ENCODE measurements around the gene ANP32E.

ANP32E gene

DNA sequence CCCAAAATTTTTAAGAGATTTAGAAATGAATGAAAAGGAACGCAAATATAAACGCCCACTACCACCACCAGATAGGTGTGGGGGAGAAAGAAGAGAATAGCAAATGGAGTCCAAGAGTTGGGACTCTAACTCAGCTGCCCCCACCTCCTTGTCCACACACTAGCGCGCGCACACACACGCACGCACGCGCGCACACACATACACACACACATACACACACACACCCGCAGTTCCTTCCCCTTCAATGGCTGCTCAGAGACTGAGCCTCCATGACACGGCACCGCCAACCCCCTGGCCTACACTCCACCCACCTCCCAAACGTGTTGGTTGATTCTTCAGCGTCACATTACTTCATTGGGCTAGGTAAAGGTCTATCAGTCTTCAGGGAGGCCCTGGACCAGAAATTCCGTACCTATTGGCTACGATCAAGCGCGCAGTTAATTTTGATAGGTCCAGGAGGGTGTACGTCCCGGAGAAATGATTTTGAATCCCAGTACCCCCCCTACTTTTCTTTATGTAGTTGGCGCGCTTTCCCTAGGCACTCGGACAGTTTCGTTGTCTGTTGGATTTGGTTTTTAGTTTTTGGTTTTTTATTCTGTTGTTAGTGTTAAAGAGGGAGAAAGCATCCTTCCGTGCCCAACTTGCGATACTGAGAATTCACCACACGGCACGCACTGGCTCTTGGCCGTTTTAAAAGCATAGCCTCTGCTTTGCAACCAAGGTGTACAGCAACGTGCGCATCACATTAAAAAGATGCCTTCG lies at the start of gene ANP32E:
ANP32E (minus strand) TSS at position 261 of the 762 bp plus-strand sequence. CDS start 326 bp downstream, outside the sequence.
- Mint-ChIP-seq H3K27me3 (peaks cover 1% of the 10 kb centered on the region), H3K27ac (no peak within 1 kb of the TSS), H3K9me3 (no peaks in the 10 kb centered on the region), H3K4me1 (ENCODE audit: low read depth) (peaks cover 17% of the 10 kb centered on the region), H3K4me3 (no peak within 1 kb of the TSS), H3K36me3 (ENCODE audit: low read depth) (peaks cover 11% of the 10 kb centered on the region)
- intact Hi-C loops (cut with micrococcal nuclease): loop anchor here (2.0 to 10.0 kb wide), 2 partner anchors 33 to 71 kb away; partner anchors contain the start of gene APH1A

DNA sequence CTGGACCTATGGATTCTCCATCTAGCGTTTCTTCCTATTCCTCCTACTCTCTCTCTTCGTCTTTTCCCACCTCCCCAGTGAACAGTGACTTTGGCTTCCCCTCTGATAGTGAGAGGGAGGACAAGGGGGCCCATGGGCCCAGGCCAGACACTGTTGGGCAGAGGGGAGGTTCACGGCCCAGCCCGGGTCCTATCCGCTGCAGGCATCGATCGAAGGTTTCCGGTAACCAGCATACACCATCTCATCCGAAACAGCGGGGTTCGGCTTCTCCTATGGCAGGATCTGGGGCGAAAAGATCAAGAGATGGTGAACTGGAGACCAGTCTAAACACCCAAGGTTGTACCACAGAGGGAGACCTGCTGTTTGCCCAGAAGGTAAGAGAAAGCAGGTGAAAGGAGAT lies 47.3 kb upstream of the ANP32E start:
- no peak overlapping the region for H3K27ac Mint-ChIP-seq
- H3K4me1 Mint-ChIP-seq (ENCODE audit: low read depth): peaks cover 38% of the 10 kb centered on the region
- H3K36me3 Mint-ChIP-seq (ENCODE audit: low read depth): peaks cover 17% of the 10 kb centered on the region
- H3K27me3 Mint-ChIP-seq: peaks cover 63% of the 10 kb centered on the region
- no peak overlapping the region for H3K4me3 Mint-ChIP-seq
- H3K9me3 Mint-ChIP-seq: no peaks in the 10 kb centered on the region
- intact Hi-C loops (cut with micrococcal nuclease): loop anchor here (5.0 kb wide), 1 partner anchor 39 kb away; the partner anchor contains the start of gene PRPF3

- intact Hi-C loops (cut with micrococcal nuclease): loop anchor here (5.0 kb wide), 1 partner anchor 40 kb away; the partner anchor contains the start of gene PRPF3
- Mint-ChIP-seq H3K27me3 (peaks cover 62% of the 10 kb centered on the region), H3K9me3 (no peaks in the 10 kb centered on the region), H3K27ac (peak overlapping the region; percentile 61), H3K4me3 (peak overlapping the region; percentile 71), H3K4me1 (ENCODE audit: low read depth) (peaks cover 40% of the 10 kb centered on the region), H3K36me3 (ENCODE audit: low read depth) (peaks cover 17% of the 10 kb centered on the region)
These were observed 46.6 kb upstream of the ANP32E start for GRCh38 chr1:150282558-150282958.

GRCh38 chr1:150281758-150282557 lies 46.0 kb upstream of the ANP32E start, which contains the start of gene CIART:
CIART (plus strand) TSS chr1:150282554; CDS start chr1:150283268, 714 bp downstream.
- H3K27me3 Mint-ChIP-seq: peaks cover 58% of the 10 kb centered on the region
- H3K4me1 Mint-ChIP-seq (ENCODE audit: low read depth): peaks cover 40% of the 10 kb centered on the region
- peak within 1 kb of the TSS; percentile 71 for H3K4me3 Mint-ChIP-seq
- intact Hi-C loops (cut with micrococcal nuclease): loop anchor here (1.0 to 5.0 kb wide), 2 partner anchors 26 to 40 kb away; partner anchors contain the start of gene PRPF3
- H3K9me3 Mint-ChIP-seq: no peaks in the 10 kb centered on the region
- peaks cover 20% of the 10 kb centered on the region for H3K36me3 Mint-ChIP-seq (ENCODE audit: low read depth)
- H3K27ac Mint-ChIP-seq: peak within 1 kb of the TSS; percentile 61

GRCh38 chr1:150281221-150281757 lies 45.4 kb upstream of the ANP32E start:
- H3K27ac Mint-ChIP-seq: peak overlapping the region; percentile 61
- intact Hi-C loops (cut with micrococcal nuclease): loop anchor here (1.0 to 5.0 kb wide), 2 partner anchors 25 to 41 kb away; partner anchors contain the start of gene PRPF3
- H3K4me3 Mint-ChIP-seq: peak overlapping the region; percentile 71
- H3K27me3 Mint-ChIP-seq: peaks cover 53% of the 10 kb centered on the region
- peaks cover 42% of the 10 kb centered on the region for H3K4me1 Mint-ChIP-seq (ENCODE audit: low read depth)
- peaks cover 27% of the 10 kb centered on the region for H3K36me3 Mint-ChIP-seq (ENCODE audit: low read depth)
- no peaks in the 10 kb centered on the region for H3K9me3 Mint-ChIP-seq

DNA sequence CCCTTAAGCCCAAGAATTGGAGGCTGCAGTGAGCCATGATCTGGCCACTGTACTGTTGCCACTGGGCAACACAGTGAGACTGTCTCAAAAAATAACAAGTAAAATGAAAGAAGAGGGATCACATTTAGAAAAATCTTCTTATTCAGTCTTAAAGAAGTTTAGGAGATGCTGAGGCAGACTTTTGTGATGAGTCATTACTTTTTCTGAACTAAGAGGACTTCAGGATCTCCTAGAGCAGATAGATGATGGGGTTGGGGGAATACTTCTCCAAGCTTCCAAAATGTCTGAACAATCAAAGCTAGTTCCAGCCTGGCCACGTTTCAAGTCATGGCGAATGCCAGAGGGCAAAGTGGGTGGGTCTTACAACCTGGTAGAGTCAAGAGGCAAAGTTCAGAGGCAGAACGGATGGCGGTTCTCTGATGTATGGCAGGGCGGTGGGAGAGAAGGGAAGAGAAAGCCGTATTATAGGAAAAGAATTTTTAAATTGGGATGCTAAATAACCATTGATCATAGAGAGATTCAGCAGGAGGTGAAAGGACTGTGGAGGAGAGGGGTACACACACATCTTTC lies 44.3 kb upstream of the ANP32E start:
- Mint-ChIP-seq H3K9me3 (no peaks in the 10 kb centered on the region), H3K36me3 (ENCODE audit: low read depth) (peaks cover 35% of the 10 kb centered on the region), H3K4me1 (ENCODE audit: low read depth) (peaks cover 45% of the 10 kb centered on the region), H3K27ac (no peak overlapping the region), H3K4me3 (no peak overlapping the region), H3K27me3 (peaks cover 49% of the 10 kb centered on the region)
- intact Hi-C loops (cut with micrococcal nuclease): loop anchor here (5.0 kb wide), 1 partner anchor 42 kb away; the partner anchor contains the start of gene PRPF3

DNA sequence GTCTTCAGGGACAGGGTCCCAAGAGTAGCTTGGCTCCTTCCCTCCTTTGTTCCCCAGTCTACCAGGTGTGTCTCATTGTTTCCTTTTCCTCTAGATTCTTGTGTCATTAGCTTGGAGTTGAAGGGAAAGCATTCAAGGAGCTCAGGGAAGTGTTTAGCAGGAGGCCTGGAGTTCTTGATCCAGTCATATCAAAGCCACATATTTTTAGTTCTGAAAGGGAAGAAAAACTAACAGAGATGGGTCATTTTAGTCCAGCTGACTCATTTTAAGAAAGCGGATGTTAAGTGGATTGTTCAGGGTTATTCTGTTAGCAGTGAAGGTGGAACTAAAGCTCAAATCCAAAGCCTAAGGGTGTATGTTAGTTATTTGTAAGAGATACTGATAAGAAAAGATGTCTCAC lies 37.4 kb upstream of the ANP32E start:
- intact Hi-C loops (cut with micrococcal nuclease): no loop called here
- Mint-ChIP-seq H3K27ac (peak overlapping the region; percentile 83), H3K9me3 (no peaks in the 10 kb centered on the region), H3K4me1 (ENCODE audit: low read depth) (peaks cover 49% of the 10 kb centered on the region), H3K4me3 (peak overlapping the region; percentile 77), H3K36me3 (ENCODE audit: low read depth) (peaks cover 32% of the 10 kb centered on the region), H3K27me3 (no peaks in the 10 kb centered on the region)

GRCh38 chr1:150271291-150271959 lies 35.5 kb upstream of the ANP32E start:
- peak overlapping the region; percentile 83 for H3K27ac Mint-ChIP-seq

GRCh38 chr1:150269451-150269850 lies 33.5 kb upstream of the ANP32E start:
- Mint-ChIP-seq H3K4me1 (ENCODE audit: low read depth) (peaks cover 77% of the 10 kb centered on the region), H3K36me3 (ENCODE audit: low read depth) (peaks cover 53% of the 10 kb centered on the region), H3K9me3 (no peaks in the 10 kb centered on the region), H3K27ac (peak overlapping the region; percentile 95), H3K4me3 (peak overlapping the region; percentile 99), H3K27me3 (no peaks in the 10 kb centered on the region)
- intact Hi-C loops (cut with micrococcal nuclease): loop anchor here (2.0 kb wide), 1 partner anchor 33 kb away; the partner anchor contains the start of gene ANP32E

More at GRCh38 chr1:150271291-150271959, 35.5 kb upstream of the ANP32E start:
- H3K4me1 Mint-ChIP-seq (ENCODE audit: low read depth): peaks cover 64% of the 10 kb centered on the region
- intact Hi-C loops (cut with micrococcal nuclease): no loop called here
- no peak overlapping the region for H3K4me3 Mint-ChIP-seq
- no peaks in the 10 kb centered on the region for H3K27me3 Mint-ChIP-seq
- no peaks in the 10 kb centered on the region for H3K9me3 Mint-ChIP-seq
- H3K36me3 Mint-ChIP-seq (ENCODE audit: low read depth): peaks cover 43% of the 10 kb centered on the region

- Mint-ChIP-seq H3K27me3 (no peaks in the 10 kb centered on the region), H3K4me1 (ENCODE audit: low read depth) (peaks cover 76% of the 10 kb centered on the region), H3K27ac (peak within 1 kb of the TSS; percentile 95), H3K9me3 (no peaks in the 10 kb centered on the region), H3K4me3 (peak within 1 kb of the TSS; percentile 99), H3K36me3 (ENCODE audit: low read depth) (peaks cover 54% of the 10 kb centered on the region)
- intact Hi-C loops (cut with micrococcal nuclease): loop anchor here (2.0 kb wide), 1 partner anchor 32 kb away; the partner anchor contains the start of gene ANP32E
These were observed 32.9 kb upstream of the ANP32E start, which contains the start of gene APH1A for GRCh38 chr1:150268705-150269403. APH1A (minus strand) TSS chr1:150269016; CDS start chr1:150268810, 206 bp downstream.

DNA sequence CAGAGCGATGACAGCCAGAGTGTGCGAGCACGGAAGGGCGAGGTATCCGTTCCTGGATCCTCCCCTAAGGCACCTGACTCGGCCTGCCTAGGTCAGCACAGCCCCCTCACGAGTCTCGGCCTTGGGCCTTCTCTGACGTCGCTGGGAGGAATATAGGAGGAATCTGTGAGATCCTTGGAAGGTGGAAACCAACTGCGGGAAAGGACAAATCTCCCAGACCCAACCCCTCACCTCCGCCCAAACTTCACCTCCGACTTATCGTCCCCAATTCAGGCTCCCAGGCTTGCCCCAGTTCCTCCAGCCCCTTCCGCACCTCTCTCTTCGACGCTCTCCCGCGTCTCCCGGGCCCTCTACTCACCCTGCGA lies 32.4 kb upstream of the ANP32E start:
- Mint-ChIP-seq H3K27ac (peak overlapping the region; percentile 95), H3K9me3 (no peaks in the 10 kb centered on the region), H3K4me3 (peak overlapping the region; percentile 99), H3K27me3 (no peaks in the 10 kb centered on the region), H3K4me1 (ENCODE audit: low read depth) (peaks cover 73% of the 10 kb centered on the region), H3K36me3 (ENCODE audit: low read depth) (peaks cover 50% of the 10 kb centered on the region)
- intact Hi-C loops (cut with micrococcal nuclease): loop anchor here (2.0 kb wide), 1 partner anchor 32 kb away; the partner anchor contains the start of gene ANP32E

DNA sequence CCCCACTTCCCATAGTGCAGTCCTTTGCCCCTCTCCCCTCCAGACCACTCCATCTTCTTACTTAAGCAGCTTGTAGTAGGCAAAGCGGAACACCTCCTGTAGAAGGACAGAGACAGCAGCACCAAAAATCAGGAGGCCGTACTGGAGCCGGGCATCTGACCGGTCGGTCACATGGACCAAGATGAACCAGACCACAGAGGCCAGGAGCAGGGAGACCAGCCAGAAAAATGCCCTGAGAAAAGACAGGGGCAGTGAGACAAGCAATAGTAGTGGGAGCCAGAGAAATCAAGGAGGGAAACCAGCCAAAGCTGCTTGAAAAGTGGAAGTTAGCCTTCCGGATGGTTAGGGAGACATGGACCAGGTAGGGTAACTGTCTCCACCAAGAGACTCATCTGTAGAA lies 32.0 kb upstream of the ANP32E start:
- peaks cover 72% of the 10 kb centered on the region for H3K4me1 Mint-ChIP-seq (ENCODE audit: low read depth)
- no peaks in the 10 kb centered on the region for H3K27me3 Mint-ChIP-seq
- H3K27ac Mint-ChIP-seq: peak overlapping the region; percentile 95
- H3K36me3 Mint-ChIP-seq (ENCODE audit: low read depth): peaks cover 50% of the 10 kb centered on the region
- peak overlapping the region; percentile 99 for H3K4me3 Mint-ChIP-seq
- no peaks in the 10 kb centered on the region for H3K9me3 Mint-ChIP-seq
- intact Hi-C loops (cut with micrococcal nuclease): loop anchor here (2.0 kb wide), 1 partner anchor 31 kb away; the partner anchor contains the start of gene ANP32E
